Activated T-cell treated with anti-CD3 and anti-CD28 coated beads, Interleukin-2, amount 50 U/mL, for 24 hours (primary cell): ENCODE data around the gene CA4.

Experiments
- DNase-seq: peaks from one replicate; pipeline ENCODE4 v3.0.0-alpha.2; 2020
- H3K27ac Mint-ChIP-seq: 2 replicates; pipeline ENCODE4 v1.8.0; 2020; ENCODE audit warnings: mild to moderate bottlenecking, mixed read lengths
- H3K27me3 Mint-ChIP-seq: 2 replicates; pipeline ENCODE4 v1.8.0; 2020; ENCODE audit warnings: mixed read lengths
- H3K36me3 Mint-ChIP-seq: 2 replicates; pipeline ENCODE4 v1.8.0; 2020; ENCODE audit warnings: low read depth, mixed read lengths
- H3K4me1 Mint-ChIP-seq: 2 replicates; pipeline ENCODE4 v1.8.0; 2020; ENCODE audit warnings: low read depth, mixed read lengths
- H3K4me3 Mint-ChIP-seq: 2 replicates; pipeline ENCODE4 v1.8.0; 2020; ENCODE audit warnings: mild to moderate bottlenecking, moderate library complexity, mixed read lengths
- H3K9me3 Mint-ChIP-seq: 2 replicates; pipeline ENCODE4 v1.8.0; 2020; ENCODE audit warnings: mixed read lengths

CA4 gene

DNA sequence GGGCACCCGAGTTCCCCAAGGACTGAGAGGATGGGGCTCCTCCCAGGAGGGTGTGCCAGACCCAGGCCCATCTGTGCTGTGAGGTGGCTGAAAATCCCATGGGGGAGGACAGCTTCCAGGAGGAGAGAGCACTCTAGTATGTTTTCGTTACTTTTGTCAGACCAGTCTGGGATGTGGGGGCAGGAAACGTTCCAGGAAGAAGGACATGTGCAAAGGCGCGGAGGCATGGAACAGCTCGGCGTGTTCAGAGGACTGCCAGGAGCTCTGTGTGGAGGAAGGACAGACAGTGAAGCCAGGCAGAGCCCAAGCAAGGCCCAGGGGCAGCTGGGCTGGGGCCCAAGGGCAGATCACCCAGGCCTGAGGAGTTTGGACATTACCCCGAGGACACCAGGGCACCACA, 7.0 kb downstream of the CA4 start:
- Mint-ChIP-seq H3K4me1 (no peaks in the 10 kb centered on the region), H3K27me3 (peaks cover 58% of the 10 kb centered on the region), H3K36me3 (no peaks in the 10 kb centered on the region), H3K4me3 (no peak overlapping the region), H3K9me3 (no peaks in the 10 kb centered on the region), H3K27ac (no peak overlapping the region)
- no peak for DNase-seq

DNA sequence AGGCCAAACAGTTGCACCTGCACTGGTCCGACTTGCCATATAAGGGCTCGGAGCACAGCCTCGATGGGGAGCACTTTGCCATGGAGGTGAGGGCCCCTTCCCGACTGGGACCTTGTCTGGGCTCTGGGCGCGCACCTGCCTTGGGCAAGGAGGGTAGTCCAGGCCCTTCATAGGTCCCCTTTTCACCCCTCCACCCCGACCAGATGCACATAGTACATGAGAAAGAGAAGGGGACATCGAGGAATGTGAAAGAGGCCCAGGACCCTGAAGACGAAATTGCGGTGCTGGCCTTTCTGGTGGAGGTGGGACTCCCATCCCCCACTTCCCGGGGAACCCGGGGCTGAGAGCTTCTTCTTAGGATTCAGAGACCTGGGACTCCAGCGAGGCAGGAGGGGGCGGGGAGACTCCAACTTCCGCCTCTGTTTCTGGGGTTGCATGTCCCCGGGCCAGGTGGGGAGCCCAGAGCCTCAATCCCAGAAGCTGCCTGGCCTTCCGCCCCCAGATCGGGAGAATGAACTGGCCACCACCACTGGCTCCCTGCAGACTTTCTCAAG, 7.8 kb downstream of the CA4 start:
- no peaks in the 10 kb centered on the region for H3K4me1 Mint-ChIP-seq
- peaks cover 54% of the 10 kb centered on the region for H3K27me3 Mint-ChIP-seq
- H3K9me3 Mint-ChIP-seq: no peaks in the 10 kb centered on the region
- DNase-seq: no peak
- H3K27ac Mint-ChIP-seq: no peak overlapping the region
- no peaks in the 10 kb centered on the region for H3K36me3 Mint-ChIP-seq
- H3K4me3 Mint-ChIP-seq: no peak overlapping the region

DNA sequence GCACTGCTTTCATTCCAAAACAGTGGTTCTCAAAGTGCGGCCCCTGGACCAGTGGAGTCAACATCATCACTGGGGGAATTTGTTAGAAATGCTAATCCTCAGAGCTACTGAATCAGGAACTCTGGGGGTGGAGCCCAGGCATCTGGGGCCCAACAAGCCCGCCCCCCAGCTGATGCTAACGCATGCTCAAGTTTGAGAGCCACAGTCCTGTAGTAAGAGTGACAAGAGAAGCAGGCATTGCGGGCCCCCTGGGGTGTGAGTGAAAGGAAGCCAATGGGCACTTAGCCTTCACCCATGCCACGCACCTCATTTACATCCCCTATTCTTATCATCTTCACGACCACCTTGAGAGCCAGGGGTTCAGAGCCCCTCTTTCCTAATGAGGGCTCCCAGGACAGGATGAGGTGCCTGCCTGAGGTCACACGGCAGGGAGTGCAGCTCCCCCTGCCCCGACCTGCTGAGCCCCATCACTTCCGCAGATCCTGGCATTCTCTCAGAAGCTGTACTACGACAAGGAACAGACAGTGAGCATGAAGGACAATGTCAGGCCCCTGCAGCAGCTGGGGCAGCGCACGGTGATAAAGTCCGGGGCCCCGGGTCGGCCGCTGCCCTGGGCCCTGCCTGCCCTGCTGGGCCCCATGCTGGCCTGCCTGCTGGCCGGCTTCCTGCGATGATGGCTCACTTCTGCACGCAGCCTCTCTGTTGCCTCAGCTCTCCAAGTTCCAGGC, 9.1 kb downstream of the CA4 start:
- Mint-ChIP-seq H3K4me1 (no peaks in the 10 kb centered on the region), H3K4me3 (no peak overlapping the region), H3K9me3 (no peaks in the 10 kb centered on the region), H3K36me3 (no peaks in the 10 kb centered on the region), H3K27ac (no peak overlapping the region), H3K27me3 (peaks cover 42% of the 10 kb centered on the region)
- DNase-seq: no peak

GRCh38 chr17:60159479-60159866, 9.7 kb downstream of the CA4 start:
- no peaks in the 10 kb centered on the region for H3K36me3 Mint-ChIP-seq
- no peak for DNase-seq
- H3K4me3 Mint-ChIP-seq: no peak overlapping the region
- H3K27me3 Mint-ChIP-seq: peaks cover 40% of the 10 kb centered on the region
- H3K27ac Mint-ChIP-seq: no peak overlapping the region
- no peaks in the 10 kb centered on the region for H3K9me3 Mint-ChIP-seq
- no peaks in the 10 kb centered on the region for H3K4me1 Mint-ChIP-seq

- no peaks in the 10 kb centered on the region for H3K36me3 Mint-ChIP-seq
- peaks cover 5% of the 10 kb centered on the region for H3K4me1 Mint-ChIP-seq
- DNase-seq: no peak
- no peaks in the 10 kb centered on the region for H3K9me3 Mint-ChIP-seq
- peaks cover 29% of the 10 kb centered on the region for H3K27me3 Mint-ChIP-seq
- H3K4me3 Mint-ChIP-seq: no peak overlapping the region
- no peak overlapping the region for H3K27ac Mint-ChIP-seq
Observed at GRCh38 chr17:60160829-60161501, 11.2 kb downstream of the CA4 start.

- peaks cover 9% of the 10 kb centered on the region for H3K4me1 Mint-ChIP-seq
- no peak for DNase-seq
- H3K36me3 Mint-ChIP-seq: no peaks in the 10 kb centered on the region
- peaks cover 24% of the 10 kb centered on the region for H3K27me3 Mint-ChIP-seq
- no peak overlapping the region for H3K4me3 Mint-ChIP-seq
- H3K9me3 Mint-ChIP-seq: no peaks in the 10 kb centered on the region
- no peak overlapping the region for H3K27ac Mint-ChIP-seq
Observed at GRCh38 chr17:60161598-60162330, 12.0 kb downstream of the CA4 start.

DNA sequence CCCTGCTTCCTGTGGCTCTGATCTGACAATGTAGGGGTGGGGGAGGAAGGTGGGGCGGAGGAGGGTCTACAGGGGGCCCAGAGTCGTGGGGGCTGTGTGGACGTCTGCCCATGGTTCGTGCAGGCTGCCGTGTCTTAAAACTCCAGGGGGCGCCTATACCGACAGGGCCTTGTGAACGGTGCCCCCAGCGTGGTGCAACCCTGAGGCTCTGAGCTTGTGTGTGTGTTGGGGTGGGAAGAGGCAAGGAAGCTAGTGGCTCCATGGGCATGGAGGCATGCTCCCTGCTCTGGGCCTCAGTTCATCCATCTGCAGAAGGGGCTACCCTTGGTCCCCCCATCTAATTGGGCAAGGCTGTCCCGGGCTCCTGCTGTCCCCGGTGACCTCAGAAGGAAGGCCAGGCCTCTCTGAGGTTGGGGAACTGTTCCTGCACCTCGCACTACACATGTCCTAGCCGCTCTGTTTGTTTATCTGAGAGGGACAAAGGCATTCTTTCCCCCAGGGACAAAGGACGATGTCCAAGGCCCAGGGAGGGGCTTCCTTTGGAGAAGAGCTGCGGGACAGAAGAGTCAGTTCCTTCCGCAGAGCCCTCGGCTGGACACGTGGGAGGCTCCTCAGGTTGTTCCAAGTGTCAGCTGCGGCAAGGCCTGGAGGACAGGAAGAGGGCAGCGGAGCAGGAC, 13.5 kb downstream of the CA4 start:
- no peak for DNase-seq
- H3K27me3 Mint-ChIP-seq: peaks cover 20% of the 10 kb centered on the region
- H3K4me3 Mint-ChIP-seq: no peak overlapping the region
- no peak overlapping the region for H3K27ac Mint-ChIP-seq
- no peaks in the 10 kb centered on the region for H3K36me3 Mint-ChIP-seq
- no peaks in the 10 kb centered on the region for H3K9me3 Mint-ChIP-seq
- H3K4me1 Mint-ChIP-seq: peaks cover 9% of the 10 kb centered on the region

- Mint-ChIP-seq H3K27ac (no peak overlapping the region), H3K4me1 (peaks cover 9% of the 10 kb centered on the region), H3K27me3 (peaks cover 16% of the 10 kb centered on the region), H3K9me3 (no peaks in the 10 kb centered on the region), H3K4me3 (no peak overlapping the region), H3K36me3 (no peaks in the 10 kb centered on the region)
- DNase-seq: no peak
Observed at GRCh38 chr17:60164164-60164563, 14.4 kb downstream of the CA4 start.

DNA sequence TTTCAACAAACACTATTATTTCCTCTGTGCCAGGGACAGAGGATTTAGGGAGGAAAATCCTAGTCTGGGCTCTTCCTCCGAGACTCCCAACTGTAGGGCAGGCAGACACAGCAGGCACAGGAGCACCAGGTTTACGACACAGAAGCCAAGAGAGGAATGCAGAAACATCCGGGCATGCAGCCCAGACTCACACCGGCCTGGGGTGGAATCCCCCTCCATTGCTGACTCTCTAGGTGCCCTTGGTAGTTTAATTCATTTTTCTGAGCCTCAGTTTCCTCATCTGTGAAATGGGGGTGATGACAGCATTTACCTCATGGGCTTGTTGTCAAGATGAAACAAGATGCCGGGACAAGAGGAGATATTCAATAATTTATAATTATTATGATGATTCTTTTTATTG, 14.9 kb downstream of the CA4 start:
- Mint-ChIP-seq H3K27ac (no peak overlapping the region), H3K27me3 (peaks cover 16% of the 10 kb centered on the region), H3K4me1 (peaks cover 10% of the 10 kb centered on the region), H3K4me3 (no peak overlapping the region), H3K36me3 (no peaks in the 10 kb centered on the region), H3K9me3 (no peaks in the 10 kb centered on the region)
- DNase-seq: no peak

GRCh38 chr17:60165223-60165622, 15.4 kb downstream of the CA4 start:
- no peaks in the 10 kb centered on the region for H3K9me3 Mint-ChIP-seq
- no peak overlapping the region for H3K27ac Mint-ChIP-seq

DNA sequence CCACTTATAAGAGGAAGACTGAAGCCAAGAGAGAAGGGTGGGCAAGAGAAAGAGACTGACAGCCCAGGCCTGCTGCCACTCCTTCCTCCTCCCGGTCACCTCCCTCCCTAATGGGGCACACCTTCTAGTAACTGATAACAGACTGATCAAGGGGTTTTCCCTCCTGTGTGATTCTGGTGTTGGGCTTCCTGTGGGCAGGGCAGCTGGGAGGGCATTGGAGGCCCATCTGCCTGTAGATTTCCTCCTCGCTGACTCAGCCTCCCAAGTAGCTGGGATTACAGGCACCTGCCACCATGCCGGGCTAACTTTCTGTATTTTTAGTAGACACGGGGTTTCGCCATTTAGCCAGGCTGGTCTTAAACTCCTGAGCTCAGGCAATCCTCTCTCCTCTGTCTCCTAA, 16.2 kb downstream of the CA4 start:
- Mint-ChIP-seq H3K9me3 (no peaks in the 10 kb centered on the region), H3K36me3 (no peaks in the 10 kb centered on the region), H3K4me1 (peaks cover 23% of the 10 kb centered on the region), H3K27ac (no peak overlapping the region), H3K4me3 (no peak overlapping the region), H3K27me3 (peaks cover 8% of the 10 kb centered on the region)
- no peak for DNase-seq

More at GRCh38 chr17:60165223-60165622, 15.4 kb downstream of the CA4 start:
- no peaks in the 10 kb centered on the region for H3K36me3 Mint-ChIP-seq
- H3K27me3 Mint-ChIP-seq: peaks cover 13% of the 10 kb centered on the region
- peaks cover 15% of the 10 kb centered on the region for H3K4me1 Mint-ChIP-seq
- no peak overlapping the region for H3K4me3 Mint-ChIP-seq
- no peak for DNase-seq

DNA sequence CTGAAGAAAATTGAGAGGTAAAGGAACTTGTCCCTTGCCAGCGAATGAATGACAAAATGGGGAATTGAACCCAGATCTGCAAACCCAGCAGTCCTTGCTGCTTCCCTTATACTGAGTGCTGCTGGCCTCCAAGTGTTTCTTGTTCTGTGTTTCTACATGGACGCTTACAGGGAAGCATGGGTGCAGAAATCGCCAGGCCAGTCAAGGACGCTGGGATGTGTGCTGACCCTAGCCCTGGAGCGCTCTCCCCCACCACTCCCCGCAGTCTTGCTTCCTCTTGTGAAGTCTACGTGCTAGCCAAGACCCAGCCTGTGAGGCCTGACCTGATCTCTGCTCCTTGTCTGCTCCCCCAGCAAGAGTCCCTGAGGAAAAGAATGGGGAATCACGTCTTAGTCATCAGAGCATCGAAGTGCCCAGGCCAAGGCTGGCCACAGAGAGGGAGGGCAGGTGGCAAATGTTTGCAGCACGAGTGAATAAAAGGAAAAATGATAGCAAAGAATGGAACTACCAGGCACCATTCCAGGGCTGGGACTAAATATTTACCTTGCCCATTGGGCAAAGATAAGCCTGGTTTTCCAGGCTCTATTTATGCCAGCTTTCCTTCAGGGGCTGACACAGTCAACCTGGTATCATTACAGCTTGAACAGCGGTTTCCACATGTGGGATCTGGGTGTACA, 17.4 kb downstream of the CA4 start:
- no peak overlapping the region for H3K4me3 Mint-ChIP-seq
- no peaks in the 10 kb centered on the region for H3K9me3 Mint-ChIP-seq
- no peak for DNase-seq
- no peak overlapping the region for H3K27ac Mint-ChIP-seq
- H3K27me3 Mint-ChIP-seq: peaks cover under 1% of the 10 kb centered on the region
- H3K4me1 Mint-ChIP-seq: peaks cover 23% of the 10 kb centered on the region
- no peaks in the 10 kb centered on the region for H3K36me3 Mint-ChIP-seq

DNA sequence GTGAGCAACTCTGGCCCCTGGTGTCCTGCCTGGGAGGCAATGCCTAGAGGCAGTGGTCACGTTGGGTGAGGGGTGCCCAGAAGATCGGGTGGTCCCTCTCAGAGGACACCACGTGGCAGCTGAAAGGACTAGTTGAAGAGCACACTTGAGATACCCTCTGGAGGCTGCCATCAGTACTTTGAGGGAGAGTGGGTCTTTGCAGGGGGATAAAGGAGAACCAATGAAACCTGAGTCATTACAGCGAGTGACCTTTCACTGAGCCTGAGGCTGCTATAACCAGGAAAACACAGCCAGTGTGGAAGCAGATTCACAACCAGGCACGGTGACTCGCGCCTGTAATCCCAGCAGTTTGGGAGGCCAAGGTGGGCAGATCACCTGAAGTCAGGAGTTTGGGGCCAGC, 18.9 kb downstream of the CA4 start:
- Mint-ChIP-seq H3K9me3 (no peaks in the 10 kb centered on the region), H3K4me3 (no peak overlapping the region), H3K27me3 (no peaks in the 10 kb centered on the region), H3K27ac (no peak overlapping the region), H3K36me3 (no peaks in the 10 kb centered on the region), H3K4me1 (peaks cover 29% of the 10 kb centered on the region)
- no peak for DNase-seq
